ENCODE measurements around the gene SIGLEC5.
"Not testable (repeated sequence)": the region's sequence is repeated elsewhere in the genome, so short reads cannot be mapped to it uniquely, and the experiment has no call there.

Gene SIGLEC5, protein sequence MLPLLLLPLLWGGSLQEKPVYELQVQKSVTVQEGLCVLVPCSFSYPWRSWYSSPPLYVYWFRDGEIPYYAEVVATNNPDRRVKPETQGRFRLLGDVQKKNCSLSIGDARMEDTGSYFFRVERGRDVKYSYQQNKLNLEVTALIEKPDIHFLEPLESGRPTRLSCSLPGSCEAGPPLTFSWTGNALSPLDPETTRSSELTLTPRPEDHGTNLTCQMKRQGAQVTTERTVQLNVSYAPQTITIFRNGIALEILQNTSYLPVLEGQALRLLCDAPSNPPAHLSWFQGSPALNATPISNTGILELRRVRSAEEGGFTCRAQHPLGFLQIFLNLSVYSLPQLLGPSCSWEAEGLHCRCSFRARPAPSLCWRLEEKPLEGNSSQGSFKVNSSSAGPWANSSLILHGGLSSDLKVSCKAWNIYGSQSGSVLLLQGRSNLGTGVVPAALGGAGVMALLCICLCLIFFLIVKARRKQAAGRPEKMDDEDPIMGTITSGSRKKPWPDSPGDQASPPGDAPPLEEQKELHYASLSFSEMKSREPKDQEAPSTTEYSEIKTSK

GRCh38 chr19:51630315-51630714, at the start of gene SIGLEC5:
Gene SIGLEC5, minus strand, starts transcription at chr19:51630401. Its CDS starts 66 bp downstream, at chr19:51630335.
- H3K36me3 ChIP-seq (ENCODE audit: control insufficient read depth, insufficient read depth, low read length); H3K9me3 ChIP-seq (ENCODE audit: control insufficient read depth, insufficient read depth, low read length); H3K4me3 ChIP-seq (ENCODE audit: low read depth, low read length); H3K9ac ChIP-seq (ENCODE audit: low read depth, low read length); H3K4me1 ChIP-seq (ENCODE audit: control insufficient read depth, insufficient read depth, low read length); H3K27me3 ChIP-seq (ENCODE audit: control insufficient read depth, insufficient read depth, low read length): not testable (repeated sequence)

DNA sequence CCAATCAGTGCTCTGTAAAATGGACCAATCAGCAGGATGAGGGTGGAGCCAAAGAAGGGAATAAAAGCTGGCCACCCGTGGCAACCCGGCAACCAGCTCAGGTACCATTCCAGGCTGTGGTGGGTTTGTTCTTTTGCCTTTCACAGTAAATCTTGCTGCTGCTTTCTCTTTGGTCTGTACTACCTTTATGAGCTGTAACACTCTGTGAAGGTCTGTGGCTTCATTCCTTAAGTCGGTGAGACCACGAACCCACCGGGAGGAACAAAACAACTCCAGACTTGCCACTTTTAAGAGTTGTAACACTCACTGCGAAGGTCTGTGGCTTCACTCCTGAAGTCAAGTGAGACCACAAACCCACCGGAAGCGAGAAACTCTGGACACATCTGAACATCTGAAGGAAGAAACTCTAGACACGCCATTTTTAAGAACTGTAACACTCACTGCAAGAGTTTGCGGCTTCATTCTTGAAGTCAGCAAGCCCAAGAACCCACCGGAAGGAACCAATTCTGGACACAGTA, 46.4 kb upstream of the SIGLEC5 start:
- no peaks in the 10 kb centered on the region for H3K36me3 ChIP-seq (ENCODE audit: control insufficient read depth, insufficient read depth, low read length)
- no peaks in the 10 kb centered on the region for H3K4me1 ChIP-seq (ENCODE audit: control insufficient read depth, insufficient read depth, low read length)
- H3K27me3 ChIP-seq (ENCODE audit: control insufficient read depth, insufficient read depth, low read length): no peaks in the 10 kb centered on the region
- no peak overlapping the region for H3K4me3 ChIP-seq (ENCODE audit: low read depth, low read length)
- no peak overlapping the region for H3K9ac ChIP-seq (ENCODE audit: low read depth, low read length)
- H3K9me3 ChIP-seq (ENCODE audit: control insufficient read depth, insufficient read depth, low read length): no peaks in the 10 kb centered on the region

- not testable (repeated sequence) for H3K36me3 ChIP-seq (ENCODE audit: control insufficient read depth, insufficient read depth, low read length); H3K27me3 ChIP-seq (ENCODE audit: control insufficient read depth, insufficient read depth, low read length); H3K9ac ChIP-seq (ENCODE audit: low read depth, low read length); H3K4me3 ChIP-seq (ENCODE audit: low read depth, low read length); H3K9me3 ChIP-seq (ENCODE audit: control insufficient read depth, insufficient read depth, low read length); H3K4me1 ChIP-seq (ENCODE audit: control insufficient read depth, insufficient read depth, low read length)
Observed at GRCh38 chr19:51675911-51676565, 45.8 kb upstream of the SIGLEC5 start.

DNA sequence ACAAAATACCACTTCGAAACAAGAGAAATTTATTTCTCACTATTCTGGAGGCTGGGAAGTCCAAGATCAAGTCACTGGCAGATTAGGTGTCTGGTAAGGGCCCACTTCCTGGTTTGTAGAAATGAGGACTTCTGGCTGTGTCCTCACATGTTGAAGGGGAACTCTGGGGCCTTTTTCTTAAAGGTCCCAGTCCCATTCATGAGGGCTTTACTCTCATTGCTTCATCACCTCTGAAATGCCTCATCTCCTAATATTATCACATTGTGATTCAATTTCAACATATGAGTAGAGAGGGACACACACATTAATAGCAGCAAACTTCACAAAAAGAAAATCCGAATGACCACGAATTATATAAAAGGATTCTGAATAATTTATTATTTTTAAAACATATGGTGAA, 38.0 kb upstream of the SIGLEC5 start:
- Histone ChIP-seq H3K9ac (ENCODE audit: low read depth, low read length) (no peak overlapping the region), H3K9me3 (ENCODE audit: control insufficient read depth, insufficient read depth, low read length) (no peaks in the 10 kb centered on the region), H3K4me1 (ENCODE audit: control insufficient read depth, insufficient read depth, low read length) (no peaks in the 10 kb centered on the region), H3K4me3 (ENCODE audit: low read depth, low read length) (no peak overlapping the region), H3K27me3 (ENCODE audit: control insufficient read depth, insufficient read depth, low read length) (no peaks in the 10 kb centered on the region), H3K36me3 (ENCODE audit: control insufficient read depth, insufficient read depth, low read length) (no peaks in the 10 kb centered on the region)

GRCh38 chr19:51664997-51665396, 34.8 kb upstream of the SIGLEC5 start:
- Histone ChIP-seq H3K4me1 (ENCODE audit: control insufficient read depth, insufficient read depth, low read length) (no peaks in the 10 kb centered on the region), H3K4me3 (ENCODE audit: low read depth, low read length) (no peak overlapping the region), H3K9me3 (ENCODE audit: control insufficient read depth, insufficient read depth, low read length) (no peaks in the 10 kb centered on the region), H3K36me3 (ENCODE audit: control insufficient read depth, insufficient read depth, low read length) (no peaks in the 10 kb centered on the region), H3K27me3 (ENCODE audit: control insufficient read depth, insufficient read depth, low read length) (peaks cover 3% of the 10 kb centered on the region), H3K9ac (ENCODE audit: low read depth, low read length) (no peak overlapping the region)

DNA sequence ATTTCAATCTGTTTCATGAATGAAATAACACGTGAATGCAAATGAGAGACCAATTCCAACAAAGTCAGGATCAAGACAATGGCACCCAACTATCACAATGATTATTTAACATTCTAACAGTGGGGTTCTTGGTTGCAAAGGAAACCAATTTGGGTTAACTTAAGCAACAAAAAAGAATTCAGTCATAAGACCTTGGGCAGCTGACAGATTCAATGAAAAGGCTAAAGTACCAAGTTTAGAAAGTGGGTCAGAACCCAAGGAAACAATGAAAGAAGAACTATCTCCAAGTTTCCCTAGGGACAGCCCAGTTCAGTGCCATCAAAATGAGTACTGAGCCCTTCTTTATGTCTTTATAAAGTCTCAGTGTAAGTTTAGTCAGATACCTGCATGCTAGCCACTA, 33.9 kb upstream of the SIGLEC5 start:
- H3K27me3 ChIP-seq (ENCODE audit: control insufficient read depth, insufficient read depth, low read length): peaks cover 3% of the 10 kb centered on the region
- H3K4me3 ChIP-seq (ENCODE audit: low read depth, low read length): no peak overlapping the region
- no peaks in the 10 kb centered on the region for H3K9me3 ChIP-seq (ENCODE audit: control insufficient read depth, insufficient read depth, low read length)
- H3K4me1 ChIP-seq (ENCODE audit: control insufficient read depth, insufficient read depth, low read length): no peaks in the 10 kb centered on the region
- no peaks in the 10 kb centered on the region for H3K36me3 ChIP-seq (ENCODE audit: control insufficient read depth, insufficient read depth, low read length)
- no peak overlapping the region for H3K9ac ChIP-seq (ENCODE audit: low read depth, low read length)

- no peaks in the 10 kb centered on the region for H3K36me3 ChIP-seq (ENCODE audit: control insufficient read depth, insufficient read depth, low read length)
- H3K9ac ChIP-seq (ENCODE audit: low read depth, low read length): no peak overlapping the region
- no peaks in the 10 kb centered on the region for H3K9me3 ChIP-seq (ENCODE audit: control insufficient read depth, insufficient read depth, low read length)
- peaks cover 3% of the 10 kb centered on the region for H3K27me3 ChIP-seq (ENCODE audit: control insufficient read depth, insufficient read depth, low read length)
- H3K4me1 ChIP-seq (ENCODE audit: control insufficient read depth, insufficient read depth, low read length): no peaks in the 10 kb centered on the region
- H3K4me3 ChIP-seq (ENCODE audit: low read depth, low read length): no peak overlapping the region
Observed at GRCh38 chr19:51663650-51664049, 33.4 kb upstream of the SIGLEC5 start.

GRCh38 chr19:51660975-51661600, 30.9 kb upstream of the SIGLEC5 start:
- Histone ChIP-seq H3K4me3 (ENCODE audit: low read depth, low read length) (no peak overlapping the region), H3K36me3 (ENCODE audit: control insufficient read depth, insufficient read depth, low read length) (no peaks in the 10 kb centered on the region), H3K4me1 (ENCODE audit: control insufficient read depth, insufficient read depth, low read length) (no peaks in the 10 kb centered on the region), H3K9ac (ENCODE audit: low read depth, low read length) (no peak overlapping the region), H3K9me3 (ENCODE audit: control insufficient read depth, insufficient read depth, low read length) (no peaks in the 10 kb centered on the region), H3K27me3 (ENCODE audit: control insufficient read depth, insufficient read depth, low read length) (peaks cover 5% of the 10 kb centered on the region)

GRCh38 chr19:51654783-51655182, 24.6 kb upstream of the SIGLEC5 start:
- Histone ChIP-seq H3K4me3 (ENCODE audit: low read depth, low read length) (no peak overlapping the region), H3K4me1 (ENCODE audit: control insufficient read depth, insufficient read depth, low read length) (no peaks in the 10 kb centered on the region), H3K27me3 (ENCODE audit: control insufficient read depth, insufficient read depth, low read length) (peaks cover 12% of the 10 kb centered on the region), H3K9me3 (ENCODE audit: control insufficient read depth, insufficient read depth, low read length) (no peaks in the 10 kb centered on the region), H3K36me3 (ENCODE audit: control insufficient read depth, insufficient read depth, low read length) (no peaks in the 10 kb centered on the region), H3K9ac (ENCODE audit: low read depth, low read length) (no peak overlapping the region)

DNA sequence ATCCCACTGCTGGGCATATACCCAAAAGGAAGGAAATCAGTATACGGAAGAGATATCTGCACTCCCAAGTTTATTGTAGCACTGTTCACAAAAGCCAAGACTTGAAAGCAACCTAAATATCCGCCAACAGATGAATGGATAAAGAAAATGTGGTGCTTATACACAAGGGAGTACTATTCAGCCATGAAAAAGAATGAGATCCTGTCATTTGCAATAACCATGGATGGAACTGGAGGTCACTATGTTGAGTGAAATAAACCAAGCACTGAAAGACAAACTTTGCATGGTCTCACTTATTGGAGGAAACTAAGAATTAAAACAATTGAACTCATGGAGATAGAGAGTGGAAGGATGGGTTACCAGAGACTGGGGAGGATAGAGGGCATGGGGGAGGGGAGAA, 23.0 kb upstream of the SIGLEC5 start:
- H3K9ac ChIP-seq (ENCODE audit: low read depth, low read length): no peak overlapping the region
- H3K4me1 ChIP-seq (ENCODE audit: control insufficient read depth, insufficient read depth, low read length): no peaks in the 10 kb centered on the region
- H3K4me3 ChIP-seq (ENCODE audit: low read depth, low read length): no peak overlapping the region
- no peaks in the 10 kb centered on the region for H3K9me3 ChIP-seq (ENCODE audit: control insufficient read depth, insufficient read depth, low read length)
- H3K27me3 ChIP-seq (ENCODE audit: control insufficient read depth, insufficient read depth, low read length): peaks cover 10% of the 10 kb centered on the region
- H3K36me3 ChIP-seq (ENCODE audit: control insufficient read depth, insufficient read depth, low read length): no peaks in the 10 kb centered on the region

DNA sequence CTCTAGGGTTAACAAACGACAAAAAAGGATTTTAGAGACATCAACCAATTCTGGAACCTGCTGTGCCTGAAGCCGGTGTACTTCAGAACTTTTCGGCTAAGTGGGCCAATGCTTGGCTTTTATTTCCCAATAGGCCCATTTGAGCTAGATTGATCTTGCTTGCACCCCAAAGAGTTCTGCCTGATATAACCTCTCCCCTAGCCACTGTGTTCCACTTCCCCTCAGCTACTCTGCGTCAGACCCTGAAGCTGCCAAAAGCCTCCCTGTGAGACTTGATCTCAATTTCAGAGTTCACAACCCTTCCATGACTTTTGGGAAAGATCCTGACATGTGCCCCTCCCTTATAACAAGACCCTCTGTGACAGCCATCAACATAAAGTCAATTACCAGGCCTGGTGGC, 22.1 kb upstream of the SIGLEC5 start:
- H3K4me1 ChIP-seq (ENCODE audit: control insufficient read depth, insufficient read depth, low read length): no peaks in the 10 kb centered on the region

More for the DNA sequence above, 22.1 kb upstream of the SIGLEC5 start:
- Histone ChIP-seq H3K36me3 (ENCODE audit: control insufficient read depth, insufficient read depth, low read length) (no peaks in the 10 kb centered on the region), H3K4me3 (ENCODE audit: low read depth, low read length) (no peak overlapping the region), H3K9ac (ENCODE audit: low read depth, low read length) (no peak overlapping the region), H3K27me3 (ENCODE audit: control insufficient read depth, insufficient read depth, low read length) (peaks cover 10% of the 10 kb centered on the region), H3K9me3 (ENCODE audit: control insufficient read depth, insufficient read depth, low read length) (no peaks in the 10 kb centered on the region)
